ENCODE measurements around the gene TEX26.

TEX26 gene

GRCh38 chr13:31011193-31011860 is 78.9 kb downstream of the TEX26 start:
- in situ Hi-C loops (cut with MboI; ENCODE audit: low sequenced_read_pairs), result no loop called here

DNA sequence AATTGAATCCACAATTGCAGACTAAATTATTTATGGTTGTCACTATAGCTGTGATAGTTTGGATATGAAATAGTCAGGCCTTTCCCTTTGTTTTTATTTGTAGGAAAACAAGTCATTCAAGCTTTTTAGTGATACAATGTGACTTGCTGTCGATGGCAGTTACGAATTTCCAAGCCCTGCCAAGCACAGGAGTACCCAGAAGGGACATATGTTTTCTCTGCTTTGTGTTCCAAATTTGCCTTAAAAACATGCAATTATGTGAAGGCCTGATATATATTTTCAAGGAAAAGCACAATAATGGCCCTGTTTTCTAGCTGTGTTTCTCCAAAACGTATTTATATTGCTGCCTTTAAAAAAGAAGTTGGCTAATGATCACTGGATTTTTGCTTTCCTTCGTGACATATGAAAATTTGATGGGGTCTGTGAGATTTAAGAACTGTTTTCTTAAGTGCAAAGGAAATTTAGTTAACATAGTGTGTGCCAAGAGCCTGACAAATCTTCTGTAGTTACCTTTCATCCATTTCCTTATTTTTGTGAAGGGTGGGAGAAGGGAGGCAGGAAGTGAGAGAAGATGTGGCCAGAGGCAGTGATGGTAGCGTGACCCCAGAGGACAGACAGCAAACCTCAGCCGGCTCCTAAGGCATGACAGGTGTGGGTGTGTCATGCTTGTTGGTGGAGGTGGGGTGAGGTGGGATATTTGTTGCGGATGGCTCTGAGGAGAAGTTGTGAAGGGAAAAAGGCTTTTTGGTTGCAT is 79.6 kb downstream of the TEX26 start:
- in situ Hi-C loops (cut with MboI; ENCODE audit: low sequenced_read_pairs), result no loop called here

DNA sequence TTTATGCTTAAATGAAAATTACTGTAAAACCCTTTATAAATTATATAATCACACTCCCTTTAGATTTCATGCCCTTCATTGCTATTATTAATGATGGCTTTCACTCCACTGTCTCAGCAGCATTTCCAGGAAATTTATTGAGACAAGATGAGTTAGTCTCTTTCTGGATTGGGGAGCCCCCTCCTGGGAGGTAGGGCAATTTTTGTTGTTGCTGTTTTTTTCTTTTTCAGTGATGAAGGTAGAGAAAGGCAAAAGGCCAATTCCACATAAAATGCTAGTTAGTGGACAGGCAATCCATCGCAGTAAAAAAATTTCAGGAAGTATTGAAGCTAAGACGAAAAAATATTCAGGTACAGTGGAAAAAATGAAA is 80.2 kb downstream of the TEX26 start:
- in situ Hi-C loops (cut with MboI; ENCODE audit: low sequenced_read_pairs), result no loop called here

DNA sequence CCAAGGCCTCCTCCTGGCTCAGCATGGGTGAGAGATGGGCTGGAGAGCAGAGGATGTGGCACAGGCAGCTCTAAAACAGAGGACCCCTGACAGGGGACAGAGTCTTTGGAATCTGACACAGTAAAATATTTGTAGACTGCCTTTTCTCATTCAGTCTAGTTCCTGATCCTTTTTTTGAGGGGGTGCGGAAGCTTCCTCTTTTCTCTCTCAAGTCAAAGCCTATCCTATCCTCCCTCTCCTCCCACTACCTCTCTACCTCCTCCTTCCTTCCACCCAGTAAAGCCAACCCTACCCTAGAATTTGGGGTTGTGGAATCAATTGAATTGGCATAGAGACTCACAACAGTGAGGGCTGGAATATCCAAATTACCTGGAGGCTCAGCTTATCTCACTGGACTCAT is 82.0 kb downstream of the TEX26 start:
- in situ Hi-C loops (cut with MboI; ENCODE audit: low sequenced_read_pairs), result no loop called here

GRCh38 chr13:31015199-31015598 is 82.7 kb downstream of the TEX26 start:
- in situ Hi-C loops (cut with MboI; ENCODE audit: low sequenced_read_pairs), result no loop called here

DNA sequence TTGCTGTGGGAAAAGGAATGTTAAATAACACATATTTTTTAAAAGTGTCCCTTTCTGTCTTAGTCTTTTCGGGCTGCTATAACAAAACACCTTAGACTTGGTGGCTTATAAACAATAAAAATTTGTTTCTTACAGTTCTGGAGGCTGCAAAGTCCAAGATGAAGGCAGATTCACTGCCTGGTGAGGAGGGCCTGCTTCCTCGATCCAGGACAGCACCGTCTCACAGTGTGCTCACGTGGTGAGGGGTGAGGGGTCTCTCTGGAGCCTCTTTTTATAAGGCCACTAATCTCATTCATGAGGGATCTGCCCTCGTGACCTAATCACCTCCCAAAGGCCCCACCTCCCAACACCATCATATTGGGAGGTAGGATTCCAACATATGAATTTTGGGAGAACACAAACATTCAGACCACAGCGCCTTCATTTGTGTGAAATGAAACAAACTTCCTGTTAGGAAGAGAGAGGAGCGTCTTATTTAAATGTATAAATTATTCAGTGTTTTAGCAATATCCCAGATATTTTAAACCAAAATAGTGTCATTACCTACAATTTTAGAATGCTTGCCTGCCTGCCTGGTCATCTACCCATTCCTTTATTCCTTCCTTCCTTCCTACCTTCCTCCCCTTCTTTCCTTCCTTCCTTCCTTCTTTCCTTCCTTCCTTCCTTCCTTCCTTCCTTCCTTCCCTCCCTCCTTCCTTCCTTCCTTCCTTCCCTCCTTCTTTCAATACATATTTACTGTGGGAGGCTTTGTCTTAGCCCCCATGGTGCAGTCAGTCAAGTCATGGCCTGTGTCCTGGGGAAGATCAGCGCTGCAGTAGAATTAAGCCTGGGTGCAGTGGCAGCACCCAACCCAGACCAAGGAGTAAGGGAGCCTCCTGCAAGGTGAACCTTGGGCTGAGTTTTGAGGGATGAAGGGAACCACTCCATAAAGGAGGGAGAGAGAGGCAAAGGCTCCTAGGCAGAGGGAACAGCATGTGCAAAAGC is 84.2 kb downstream of the TEX26 start:
- in situ Hi-C loops (cut with MboI; ENCODE audit: low sequenced_read_pairs), result no loop called here

GRCh38 chr13:31018511-31018910 is 86.1 kb downstream of the TEX26 start:
- in situ Hi-C loops (cut with MboI; ENCODE audit: low sequenced_read_pairs), result no loop called here

GRCh38 chr13:31020996-31021395 is 88.5 kb downstream of the TEX26 start:
- in situ Hi-C loops (cut with MboI; ENCODE audit: low sequenced_read_pairs), result no loop called here

- in situ Hi-C loops (cut with MboI; ENCODE audit: low sequenced_read_pairs), result no loop called here
These were observed 89.9 kb downstream of the TEX26 start for GRCh38 chr13:31022288-31022895.

DNA sequence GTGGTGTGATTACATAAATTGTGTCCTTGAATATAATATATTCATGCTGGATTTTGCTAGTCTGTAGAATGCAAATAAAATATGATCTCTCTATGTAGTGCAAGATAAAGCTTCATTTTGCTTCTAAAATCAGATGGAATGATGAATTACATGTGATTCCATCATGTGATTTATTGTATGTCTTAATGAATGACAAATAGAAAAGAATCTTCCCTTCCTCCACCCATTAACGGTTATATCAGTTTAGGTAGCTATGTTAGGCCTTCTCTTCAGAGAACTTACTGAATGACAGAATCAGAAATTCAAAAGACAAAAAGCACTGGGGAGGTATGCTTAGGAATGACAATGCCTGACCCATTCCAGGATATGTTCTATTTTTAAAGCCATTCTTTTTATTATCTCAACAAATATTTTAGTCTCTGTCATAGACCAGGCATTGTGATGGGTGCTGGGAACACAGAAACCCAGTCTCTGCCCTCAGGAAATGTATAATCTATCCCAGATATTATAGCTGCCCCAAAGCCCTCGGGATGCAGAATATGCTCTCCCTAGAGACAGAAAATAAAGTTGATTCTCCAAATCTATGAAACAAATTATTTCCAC is 90.6 kb downstream of the TEX26 start:
- in situ Hi-C loops (cut with MboI; ENCODE audit: low sequenced_read_pairs), result no loop called here

Measured in HL-60/S4 (cell line).